HG03565 (cell line): ENCODE results near the gene ENDOU.
A peak's percentile ranks its signal among the peaks of the same experiment; 100 is the strongest.

ENCODE experiments used
- ATAC-seq: cut with Tn5 transposase; IDR thresholded peaks from one replicate; pipeline ENCODE4 v1.9.1; 2021; ENCODE audit warnings: mild to moderate bottlenecking, moderate library complexity; ENCODE audit not compliant: unreplicated experiment

ENDOU gene, protein sequence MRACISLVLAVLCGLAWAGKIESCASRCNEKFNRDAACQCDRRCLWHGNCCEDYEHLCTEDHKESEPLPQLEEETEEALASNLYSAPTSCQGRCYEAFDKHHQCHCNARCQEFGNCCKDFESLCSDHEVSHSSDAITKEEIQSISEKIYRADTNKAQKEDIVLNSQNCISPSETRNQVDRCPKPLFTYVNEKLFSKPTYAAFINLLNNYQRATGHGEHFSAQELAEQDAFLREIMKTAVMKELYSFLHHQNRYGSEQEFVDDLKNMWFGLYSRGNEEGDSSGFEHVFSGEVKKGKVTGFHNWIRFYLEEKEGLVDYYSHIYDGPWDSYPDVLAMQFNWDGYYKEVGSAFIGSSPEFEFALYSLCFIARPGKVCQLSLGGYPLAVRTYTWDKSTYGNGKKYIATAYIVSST

DNA sequence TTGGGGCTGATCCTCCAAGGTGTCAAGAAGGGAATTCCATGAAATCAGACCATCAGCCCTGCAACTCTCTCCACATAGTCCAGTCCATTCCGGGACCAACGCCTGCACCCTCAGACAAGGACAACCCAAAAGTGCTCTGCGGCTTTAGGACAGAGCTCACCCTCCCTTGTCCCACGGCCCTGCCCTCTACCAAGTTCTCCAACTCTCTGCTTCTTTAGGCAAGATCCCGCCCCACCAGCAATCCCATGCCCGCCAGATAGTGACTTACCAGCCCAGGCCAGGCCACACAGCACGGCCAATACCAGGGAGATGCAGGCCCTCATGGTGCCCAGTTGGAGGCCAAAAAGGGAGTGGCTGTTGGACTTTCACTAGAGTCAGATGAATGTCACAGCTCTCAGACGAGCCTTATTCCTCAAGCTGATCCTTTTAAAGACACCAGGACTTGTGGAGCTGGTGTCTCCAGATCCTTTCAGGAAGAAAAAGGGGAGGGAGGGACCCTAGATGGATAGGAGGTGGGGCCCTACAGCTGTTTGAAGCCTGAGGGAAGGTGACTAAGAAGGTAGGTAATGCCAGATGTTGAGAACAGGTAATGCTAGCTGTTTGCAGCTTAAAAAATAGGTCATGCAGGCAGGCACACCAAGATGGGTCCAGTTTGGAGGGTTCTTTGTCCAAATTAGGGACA is at the start of gene ENDOU:
ENDOU (minus strand) TSS at position 400 of the 682 bp plus-strand sequence; CDS start at position 323, 77 bp downstream.
- ATAC-seq: no peak

DNA sequence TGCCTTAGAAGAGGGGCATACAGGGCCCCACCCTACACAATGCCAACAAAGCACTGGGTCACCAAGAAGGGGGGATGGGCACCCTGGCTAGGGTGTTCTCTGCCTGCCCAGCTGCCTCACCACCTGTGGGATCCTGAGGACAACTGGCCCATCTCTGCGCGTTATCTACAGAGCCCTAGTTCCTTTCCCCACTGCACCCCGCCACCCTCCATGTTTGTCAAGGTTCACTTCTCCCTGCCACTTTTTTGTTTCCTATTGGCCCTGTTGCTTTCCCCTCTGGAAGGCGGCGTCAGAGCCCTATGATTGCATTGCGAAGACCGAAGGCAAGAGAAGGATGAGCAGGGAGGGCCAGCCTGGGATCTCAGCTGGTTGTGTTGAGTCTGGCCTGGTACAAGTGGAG is 49.4 kb upstream of the ENDOU start:
- ATAC-seq: no peak

DNA sequence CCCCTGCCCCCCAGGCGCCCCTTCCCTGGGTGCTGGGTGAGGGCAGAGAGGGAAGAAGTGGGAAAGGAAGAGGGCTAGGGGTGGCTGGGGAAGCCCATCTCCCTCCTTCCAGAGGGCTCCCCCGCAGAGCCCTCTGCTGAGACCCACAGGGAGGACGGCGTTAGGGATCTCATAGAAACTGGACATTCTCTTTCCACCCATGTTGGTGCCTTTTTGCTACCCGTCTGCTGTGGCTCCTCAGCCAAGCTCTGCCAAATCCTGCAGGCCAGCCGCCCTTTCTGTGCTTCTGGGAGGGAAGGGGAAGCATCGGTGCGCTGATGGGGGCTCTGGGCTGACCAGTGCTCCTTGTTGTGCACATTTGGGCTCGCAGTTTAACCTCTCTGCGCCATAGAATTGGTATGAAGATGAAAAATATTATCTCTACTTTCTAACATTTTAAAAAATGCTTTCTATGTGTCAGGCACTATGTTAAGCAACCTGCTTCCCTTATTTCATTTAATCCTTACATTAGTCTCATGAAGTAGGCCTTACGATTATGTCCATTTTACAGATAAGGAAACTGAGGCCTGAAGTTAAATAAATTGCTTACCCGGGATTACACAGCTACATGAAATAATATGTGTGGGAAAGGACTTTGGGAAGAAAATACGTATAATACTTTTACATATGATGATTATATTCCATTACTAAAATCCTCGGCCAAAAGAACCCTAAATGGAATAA is 48.7 kb upstream of the ENDOU start:
- no peak for ATAC-seq

GRCh38 chr12:47773062-47773857 is 48.0 kb upstream of the ENDOU start, which contains the start of gene SLC48A1:
Gene SLC48A1, plus strand, starts transcription at chr12:47773238. Its CDS starts 67 bp downstream, at chr12:47773305.
- ATAC-seq: peak; percentile 75

GRCh38 chr12:47772738-47773061 is 47.4 kb upstream of the ENDOU start:
- no peak for ATAC-seq

DNA sequence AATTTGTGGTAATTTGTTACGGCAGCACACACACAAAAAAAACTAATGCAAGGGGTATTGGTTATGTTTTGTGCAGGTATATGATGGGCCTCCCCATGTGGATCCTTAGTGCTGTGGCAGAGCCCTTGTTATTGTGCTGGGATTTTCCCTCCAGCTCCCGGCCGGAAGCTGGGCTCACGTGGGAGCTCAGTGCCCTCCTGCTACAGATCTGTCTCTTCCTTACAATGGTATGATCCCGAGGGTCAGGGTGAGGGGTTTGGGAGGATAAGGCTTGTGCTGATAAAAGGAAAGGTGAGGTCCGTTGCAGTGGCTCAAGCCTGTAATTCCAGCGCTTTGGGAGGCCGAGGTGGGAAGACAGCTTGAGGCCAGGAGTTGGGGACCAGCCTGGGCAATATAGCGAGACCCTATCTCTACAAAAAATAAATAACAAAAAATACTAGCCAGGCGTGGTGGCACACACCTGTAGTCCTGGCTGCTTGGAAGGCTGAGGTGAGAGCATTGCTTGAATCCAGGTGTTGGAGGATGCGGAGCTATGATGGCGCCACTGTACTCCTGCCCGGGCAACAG is 46.9 kb upstream of the ENDOU start:
- ATAC-seq: no peak

- no peak for ATAC-seq
Measured at GRCh38 chr12:47771304-47771703, 46.0 kb upstream of the ENDOU start.

GRCh38 chr12:47770086-47770726 is 44.9 kb upstream of the ENDOU start:
- no peak for ATAC-seq

- ATAC-seq: no peak
Measured at GRCh38 chr12:47769234-47770085, 44.2 kb upstream of the ENDOU start.

DNA sequence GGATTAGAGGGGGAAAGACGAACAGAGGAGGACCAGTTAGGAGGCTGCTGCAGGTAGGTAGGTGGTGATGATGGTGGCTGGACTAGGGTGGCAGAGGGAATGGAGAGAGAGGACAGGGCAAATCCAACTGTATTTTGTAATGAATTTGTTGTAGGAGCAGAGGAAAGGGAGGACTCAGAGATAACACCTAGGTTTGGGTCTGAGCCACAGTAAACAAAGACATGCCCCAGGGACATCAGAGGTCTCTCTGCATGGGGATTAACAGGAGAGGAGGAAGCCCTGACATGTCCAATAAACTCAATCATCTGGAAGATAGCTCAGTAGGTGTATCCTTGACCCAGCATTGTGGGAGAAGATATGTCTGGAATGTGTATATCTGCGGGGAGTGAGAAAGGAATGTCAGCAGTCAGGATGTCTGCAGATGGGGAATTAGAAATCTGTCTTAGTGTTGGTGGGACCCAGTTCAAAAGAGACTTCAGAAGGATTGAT is 43.1 kb upstream of the ENDOU start:
- ATAC-seq: no peak

DNA sequence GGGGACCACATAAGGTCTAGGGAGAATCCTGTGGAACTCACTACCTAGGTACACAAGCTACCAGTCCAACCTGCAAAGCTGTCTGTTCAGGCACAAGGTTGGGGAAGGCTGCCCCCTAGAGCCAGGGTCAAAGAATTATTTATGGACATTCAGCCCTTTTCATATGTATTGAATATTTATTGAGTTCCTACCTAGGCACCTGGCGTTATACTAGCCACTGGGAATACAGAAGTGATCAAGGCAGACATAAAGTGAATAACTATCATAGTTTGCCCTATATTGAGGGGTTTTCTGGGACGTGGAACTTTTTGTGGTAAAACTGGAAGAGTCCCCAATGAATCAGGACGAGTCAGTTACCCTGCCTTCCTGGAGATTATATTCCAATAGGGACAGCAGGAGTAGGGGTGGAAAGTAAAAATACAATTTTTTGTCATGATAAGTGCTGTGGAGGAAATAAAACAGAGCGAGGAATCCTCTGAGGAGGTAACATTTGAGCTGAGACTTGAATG is 42.0 kb upstream of the ENDOU start:
- no peak for ATAC-seq

DNA sequence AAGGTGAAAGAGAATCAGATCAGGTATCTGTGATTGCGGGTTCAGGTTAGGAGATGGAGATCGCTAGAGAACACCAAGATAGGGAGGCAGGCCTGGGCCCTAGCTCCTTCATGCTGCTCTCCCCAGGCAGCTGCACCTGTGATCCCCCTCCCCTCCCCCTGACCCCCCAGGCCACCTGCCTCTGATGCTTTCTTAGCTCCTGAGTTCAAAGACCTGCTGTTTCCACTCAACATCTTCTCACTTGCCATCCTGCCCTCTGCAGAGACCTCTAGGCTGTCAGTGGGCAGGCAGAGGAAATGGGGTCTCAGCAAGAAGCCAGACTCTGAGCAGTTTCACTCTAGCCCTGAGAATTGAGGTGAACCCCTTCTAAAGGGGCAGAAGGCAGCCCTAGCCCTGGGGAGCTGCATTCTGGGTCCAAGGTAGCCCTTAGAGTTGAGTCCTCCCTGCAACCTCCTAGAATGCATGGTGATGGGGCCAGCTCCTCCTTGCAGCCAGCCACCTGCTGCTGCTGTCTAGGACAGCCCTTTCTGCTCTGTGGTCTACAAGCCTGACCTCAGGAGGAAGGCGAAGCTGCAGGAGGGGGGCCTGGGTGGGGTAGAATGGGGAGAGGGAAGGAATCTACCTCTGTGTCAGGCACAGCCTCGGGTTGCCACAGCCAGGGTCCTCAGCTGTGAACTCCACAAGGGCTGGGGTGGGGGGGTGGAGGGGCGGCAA is 41.4 kb upstream of the ENDOU start:
- no peak for ATAC-seq

DNA sequence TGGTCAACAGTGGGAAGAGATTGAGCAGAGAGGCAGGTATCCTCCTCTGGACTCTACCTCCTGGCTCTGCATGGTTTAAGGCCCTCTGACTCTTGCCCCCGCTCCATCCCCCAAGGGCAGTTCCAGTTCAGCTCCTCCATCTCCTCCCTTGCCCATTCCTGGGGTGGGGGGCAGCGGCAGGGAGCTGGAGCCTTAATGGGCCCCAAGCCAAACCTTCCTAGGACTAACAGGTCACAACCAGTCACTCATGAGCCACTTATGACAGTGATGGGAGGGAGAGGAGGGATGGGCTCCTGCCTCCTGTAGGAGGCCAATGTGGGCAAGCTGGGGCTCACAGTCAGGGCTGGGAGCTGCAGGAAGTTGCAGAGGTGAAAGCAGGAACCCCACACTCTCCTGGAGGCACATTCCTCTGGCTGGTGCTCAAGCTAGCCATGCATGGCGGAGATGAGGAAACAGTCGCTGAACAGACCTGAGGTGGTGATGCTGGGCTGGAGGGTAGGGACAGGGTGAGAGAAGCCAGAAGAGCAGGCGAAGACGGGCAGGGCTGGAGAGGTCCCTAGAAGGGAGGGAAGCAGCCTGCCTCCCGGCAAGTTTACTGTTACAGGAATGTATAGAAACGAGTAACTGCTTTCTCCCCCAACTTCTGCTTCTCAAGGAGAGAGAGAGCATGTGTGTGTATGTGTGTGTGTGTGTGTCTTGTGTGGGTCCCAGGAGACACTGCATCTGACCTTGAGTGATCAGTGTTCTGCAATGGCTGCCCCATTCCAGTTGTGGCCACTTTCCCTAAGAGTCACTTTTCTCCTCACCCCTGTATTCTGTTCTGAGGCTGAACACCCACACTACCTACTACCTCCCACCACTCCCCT is 38.4 kb upstream of the ENDOU start:
- ATAC-seq: no peak

GRCh38 chr12:47762850-47763465 is 37.7 kb upstream of the ENDOU start:
- no peak for ATAC-seq

GRCh38 chr12:47758834-47759690 is 33.8 kb upstream of the ENDOU start, which contains the start of gene RAPGEF3:
Gene RAPGEF3, minus strand, starts transcription at chr12:47758880. Its CDS starts 324 bp downstream, at chr12:47758556.
- ATAC-seq: peak; percentile 41

DNA sequence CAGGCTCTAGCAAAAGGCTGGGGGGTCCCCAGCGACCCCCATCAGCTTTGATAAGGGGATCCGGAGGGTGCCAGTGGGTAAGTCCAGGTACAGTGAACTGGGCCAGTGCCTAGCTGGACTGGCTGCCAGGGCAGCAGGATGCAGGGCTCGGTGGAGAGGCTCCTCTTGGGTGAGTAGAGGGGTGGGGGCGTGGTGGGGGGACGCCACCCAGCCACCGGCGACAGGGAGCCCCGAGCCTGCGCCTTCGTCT is 33.2 kb upstream of the ENDOU start:
- no peak for ATAC-seq
